Activated CD4-positive, alpha-beta T cell treated with anti-CD3 and anti-CD28 coated beads, Interleukin-2, amount 10 ng/mL, durations not matched to agents 24 days and 14 days (primary cell): Measurements from ENCODE around the gene COBL. TPM values are rescaled to one million over a fixed set of nuclear protein-coding genes. Genes with fewer than 3 reads are reported as not detected.

Experiments
- DNase-seq: peaks from one replicate; pipeline ENCODE4 v3.0.0; 2022
- H3K27ac Mint-ChIP-seq: one replicate; pipeline ENCODE4 v1.8.0; 2022; ENCODE audit warnings: mild to moderate bottlenecking, mixed read lengths
- H3K27me3 Mint-ChIP-seq: one replicate; pipeline ENCODE4 v1.8.0; 2022; ENCODE audit warnings: mixed read lengths
- H3K36me3 Mint-ChIP-seq: one replicate; pipeline ENCODE4 v1.8.0; 2022; ENCODE audit warnings: low read depth, mild to moderate bottlenecking, mixed read lengths
- H3K4me1 Mint-ChIP-seq: one replicate; pipeline ENCODE4 v1.8.0; 2021; ENCODE audit warnings: mixed read lengths
- H3K4me3 Mint-ChIP-seq: one replicate; pipeline ENCODE4 v1.8.0; 2022; ENCODE audit warnings: mild to moderate bottlenecking, moderate library complexity, mixed read lengths
- H3K9me3 Mint-ChIP-seq: one replicate; pipeline ENCODE4 v1.8.0; 2021; ENCODE audit warnings: mixed read lengths
- intact Hi-C: fragments of 100-400 bp; cut with micrococcal nuclease; formaldehyde crosslinking; loops from one replicate; pipeline ENCODE4 v1.15.1; 2023
- total RNA-seq: library from RNA; stranded (reverse); gene quantifications from 2 replicates; pipeline ENCODE4 v1.2.3, GENCODE V29; 2022

COBL gene
- total RNA-seq, 1 donor from 2014 or later, result not detected

- H3K27ac Mint-ChIP-seq, result no peak overlapping the region
- intact Hi-C loops, result no loop called here
These were observed 282.7 kb downstream of the COBL start for GRCh38 chr7:51033727-51034520.

GRCh38 chr7:51031791-51032515 is 284.7 kb downstream of the COBL start:
- H3K27me3 Mint-ChIP-seq, result no peaks in the 10 kb centered on the region
- no peaks in the 10 kb centered on the region for H3K36me3 Mint-ChIP-seq
- H3K4me3 Mint-ChIP-seq, result no peak overlapping the region
- intact Hi-C loops, result no loop called here
- H3K4me1 Mint-ChIP-seq, result no peaks in the 10 kb centered on the region
- no peak for DNase-seq
- H3K27ac Mint-ChIP-seq, result no peak overlapping the region
- no peaks in the 10 kb centered on the region for H3K9me3 Mint-ChIP-seq

More at GRCh38 chr7:51033727-51034520, 282.7 kb downstream of the COBL start:
- H3K4me3 Mint-ChIP-seq, result no peak overlapping the region
- no peaks in the 10 kb centered on the region for H3K9me3 Mint-ChIP-seq
- no peak for DNase-seq
- no peaks in the 10 kb centered on the region for H3K36me3 Mint-ChIP-seq
- no peaks in the 10 kb centered on the region for H3K27me3 Mint-ChIP-seq
- no peaks in the 10 kb centered on the region for H3K4me1 Mint-ChIP-seq

- Mint-ChIP-seq H3K4me1 (no peaks in the 10 kb centered on the region), H3K27ac (no peak overlapping the region), H3K27me3 (no peaks in the 10 kb centered on the region), H3K4me3 (no peak overlapping the region), H3K9me3 (no peaks in the 10 kb centered on the region), H3K36me3 (no peaks in the 10 kb centered on the region)
- no peak for DNase-seq
- intact Hi-C loops, result no loop called here
These were observed 285.4 kb downstream of the COBL start for GRCh38 chr7:51031216-51031615.

GRCh38 chr7:51029701-51030191 is 286.9 kb downstream of the COBL start:
- H3K4me1 Mint-ChIP-seq, result no peaks in the 10 kb centered on the region
- no peaks in the 10 kb centered on the region for H3K36me3 Mint-ChIP-seq
- DNase-seq, result no peak
- H3K9me3 Mint-ChIP-seq, result no peaks in the 10 kb centered on the region
- H3K4me3 Mint-ChIP-seq, result no peak overlapping the region
- no peaks in the 10 kb centered on the region for H3K27me3 Mint-ChIP-seq
- H3K27ac Mint-ChIP-seq, result no peak overlapping the region
- intact Hi-C loops, result no loop called here

GRCh38 chr7:51029131-51029530 is 287.5 kb downstream of the COBL start:
- intact Hi-C loops, result no loop called here
- no peak for DNase-seq
- no peaks in the 10 kb centered on the region for H3K4me1 Mint-ChIP-seq
- H3K4me3 Mint-ChIP-seq, result no peak overlapping the region
- no peaks in the 10 kb centered on the region for H3K36me3 Mint-ChIP-seq
- H3K27ac Mint-ChIP-seq, result no peak overlapping the region
- H3K9me3 Mint-ChIP-seq, result no peaks in the 10 kb centered on the region
- no peaks in the 10 kb centered on the region for H3K27me3 Mint-ChIP-seq

- no peaks in the 10 kb centered on the region for H3K9me3 Mint-ChIP-seq
- no peak overlapping the region for H3K27ac Mint-ChIP-seq
- no peaks in the 10 kb centered on the region for H3K27me3 Mint-ChIP-seq
- no peak for DNase-seq
- no peaks in the 10 kb centered on the region for H3K4me1 Mint-ChIP-seq
- intact Hi-C loops, result no loop called here
- no peaks in the 10 kb centered on the region for H3K36me3 Mint-ChIP-seq
- no peak overlapping the region for H3K4me3 Mint-ChIP-seq
These were observed 288.4 kb downstream of the COBL start for GRCh38 chr7:51027935-51028830.

- no peak overlapping the region for H3K27ac Mint-ChIP-seq
- H3K4me3 Mint-ChIP-seq, result no peak overlapping the region
- no peaks in the 10 kb centered on the region for H3K9me3 Mint-ChIP-seq
- intact Hi-C loops, result no loop called here
- H3K27me3 Mint-ChIP-seq, result no peaks in the 10 kb centered on the region
- no peak for DNase-seq
- H3K4me1 Mint-ChIP-seq, result no peaks in the 10 kb centered on the region
- no peaks in the 10 kb centered on the region for H3K36me3 Mint-ChIP-seq
These were observed 289.3 kb downstream of the COBL start for GRCh38 chr7:51027106-51027934.

- H3K4me3 Mint-ChIP-seq, result no peak overlapping the region
- H3K9me3 Mint-ChIP-seq, result no peaks in the 10 kb centered on the region
- no peak for DNase-seq
- H3K36me3 Mint-ChIP-seq, result no peaks in the 10 kb centered on the region
- H3K27me3 Mint-ChIP-seq, result no peaks in the 10 kb centered on the region
- no peak overlapping the region for H3K27ac Mint-ChIP-seq
- no peaks in the 10 kb centered on the region for H3K4me1 Mint-ChIP-seq
- intact Hi-C loops, result no loop called here
These were observed 290.3 kb downstream of the COBL start for GRCh38 chr7:51026341-51026740.

GRCh38 chr7:51025668-51026067 is 290.9 kb downstream of the COBL start:
- Mint-ChIP-seq H3K4me1 (no peaks in the 10 kb centered on the region), H3K36me3 (no peaks in the 10 kb centered on the region), H3K27me3 (no peaks in the 10 kb centered on the region), H3K9me3 (no peaks in the 10 kb centered on the region), H3K4me3 (no peak overlapping the region), H3K27ac (no peak overlapping the region)
- intact Hi-C loops, result no loop called here
- no peak for DNase-seq

GRCh38 chr7:51024867-51025266 is 291.7 kb downstream of the COBL start:
- Mint-ChIP-seq H3K9me3 (no peaks in the 10 kb centered on the region), H3K36me3 (no peaks in the 10 kb centered on the region)

GRCh38 chr7:51023547-51023946 is 293.1 kb downstream of the COBL start:
- Mint-ChIP-seq H3K4me1 (no peaks in the 10 kb centered on the region), H3K36me3 (no peaks in the 10 kb centered on the region), H3K27ac (no peak overlapping the region), H3K4me3 (no peak overlapping the region), H3K9me3 (no peaks in the 10 kb centered on the region), H3K27me3 (no peaks in the 10 kb centered on the region)
- no peak for DNase-seq
- intact Hi-C loops, result no loop called here

More at GRCh38 chr7:51024867-51025266, 291.7 kb downstream of the COBL start:
- H3K4me3 Mint-ChIP-seq, result no peak overlapping the region
- no peak for DNase-seq
- H3K27me3 Mint-ChIP-seq, result no peaks in the 10 kb centered on the region
- H3K27ac Mint-ChIP-seq, result no peak overlapping the region
- intact Hi-C loops, result no loop called here
- H3K4me1 Mint-ChIP-seq, result no peaks in the 10 kb centered on the region

DNA sequence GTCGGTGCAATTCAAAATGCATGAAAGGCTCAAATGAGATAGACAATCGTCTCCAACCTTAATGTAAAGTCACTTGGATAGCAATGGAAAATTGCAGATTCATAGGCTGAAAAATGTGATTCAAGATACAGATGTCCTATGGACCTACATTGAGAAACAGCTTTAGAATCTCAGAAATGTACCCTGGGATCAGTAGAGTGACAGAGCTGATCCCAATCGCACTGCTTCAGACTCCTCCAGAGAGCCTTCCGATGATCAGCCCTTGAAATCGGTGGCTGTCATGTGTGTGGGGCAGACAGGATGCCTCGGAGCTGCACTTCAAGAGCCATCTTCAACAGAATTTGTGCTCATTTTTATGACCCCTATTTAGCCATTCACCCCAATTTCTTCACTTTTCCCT is 293.8 kb downstream of the COBL start:
- no peaks in the 10 kb centered on the region for H3K27me3 Mint-ChIP-seq
- H3K27ac Mint-ChIP-seq, result no peak overlapping the region
- intact Hi-C loops, result no loop called here
- H3K36me3 Mint-ChIP-seq, result no peaks in the 10 kb centered on the region
- no peaks in the 10 kb centered on the region for H3K4me1 Mint-ChIP-seq
- H3K9me3 Mint-ChIP-seq, result no peaks in the 10 kb centered on the region
- H3K4me3 Mint-ChIP-seq, result no peak overlapping the region
- no peak for DNase-seq

- Mint-ChIP-seq H3K27ac (no peak overlapping the region), H3K9me3 (no peaks in the 10 kb centered on the region), H3K27me3 (no peaks in the 10 kb centered on the region), H3K36me3 (no peaks in the 10 kb centered on the region), H3K4me3 (no peak overlapping the region), H3K4me1 (no peaks in the 10 kb centered on the region)
- DNase-seq, result no peak
- intact Hi-C loops, result no loop called here
These were observed 294.6 kb downstream of the COBL start for GRCh38 chr7:51021906-51022570.
